ENCODE data around the gene PRRT2.
"Not testable (repeated sequence)": the region's sequence is repeated elsewhere in the genome, so short reads cannot be mapped to it uniquely, and the experiment has no call there.

The PRRT2 gene

GRCh38 chr16:29790949-29791844 is 20.8 kb upstream of the PRRT2 start:
- no peak for DNase-seq

GRCh38 chr16:29791845-29792807 is 19.9 kb upstream of the PRRT2 start:
- DNase-seq: no peak

- DNase-seq: not testable (repeated sequence)
Measured at GRCh38 chr16:29793153-29793552, 18.8 kb upstream of the PRRT2 start.

GRCh38 chr16:29794231-29794710 is 17.7 kb upstream of the PRRT2 start:
- DNase-seq: no peak

GRCh38 chr16:29802416-29802935 is 9.5 kb upstream of the PRRT2 start:
- DNase-seq: no peak

- no peak for DNase-seq
Measured at GRCh38 chr16:29804020-29804419, 8.0 kb upstream of the PRRT2 start.

- peak; percentile 38 to 45 (median 45) for DNase-seq
Measured at GRCh38 chr16:29804455-29805231, 7.3 kb upstream of the PRRT2 start.

- DNase-seq: peak; percentile 98 to 99 (median 99)
Measured at GRCh38 chr16:29805232-29806098, 6.5 kb upstream of the PRRT2 start.

GRCh38 chr16:29806099-29806579 is 5.9 kb upstream of the PRRT2 start, which contains the start of gene MAZ:
TSS of gene MAZ (plus strand) at chr16:29806529. CDS start at chr16:29806702, 173 bp downstream.
- peak; percentile 61 to 93 (median 79) for DNase-seq

GRCh38 chr16:29806641-29807425 is 5.2 kb upstream of the PRRT2 start:
- peak in 1 of 3 donors; percentile 30 for DNase-seq

GRCh38 chr16:29807426-29808218 is 4.4 kb upstream of the PRRT2 start:
- DNase-seq: peak; percentile 90 to 94 (median 91)

- DNase-seq: no peak
Measured at GRCh38 chr16:29808219-29808900, 3.6 kb upstream of the PRRT2 start.

GRCh38 chr16:29809031-29809747 is 2.8 kb upstream of the PRRT2 start:
- DNase-seq: no peak

- no peak for DNase-seq
Measured at GRCh38 chr16:29809850-29810698, 1.9 kb upstream of the PRRT2 start.

GRCh38 chr16:29810699-29811169 is 1.3 kb upstream of the PRRT2 start:
- no peak for DNase-seq

- peak; percentile 97 to 98 (median 97) for DNase-seq
Measured at GRCh38 chr16:29811170-29811895, 660 bp upstream of the PRRT2 start.

All from suppressor macrophage treated with lipopolysaccharide for 1 hour (primary cell).